ENCODE results near the gene MAGEA1.
"Not testable (repeated sequence)": the region's sequence is repeated elsewhere in the genome, so short reads cannot be mapped to it uniquely, and the experiment has no call there.

The MAGEA1 gene

DNA sequence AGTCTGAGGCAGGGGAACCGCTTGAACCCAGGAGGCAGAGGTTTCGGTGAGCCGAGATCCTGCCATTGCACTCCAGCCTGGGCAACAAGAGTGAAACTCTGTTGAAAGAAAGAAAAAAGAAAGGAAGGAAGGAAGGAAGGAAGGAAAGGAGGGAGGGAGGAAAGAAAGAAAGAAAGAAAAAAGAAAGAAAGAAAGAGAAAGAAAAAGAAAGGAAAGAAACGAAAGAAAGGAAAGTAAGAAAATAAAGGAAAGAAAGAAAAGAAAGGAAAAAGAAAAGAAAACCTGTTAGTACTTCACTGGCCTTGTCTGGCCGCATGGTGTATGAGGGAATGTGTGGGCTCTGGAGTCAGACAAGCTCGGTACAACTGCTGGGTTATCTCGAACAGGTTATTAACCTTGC, 20.8 kb upstream of the MAGEA1 start:
- no peak overlapping the region for H3K4me3 ChIP-seq (replicated peaks; ENCODE audit: insufficient read depth, low read length)
- DNase-seq (ENCODE audit: low read depth in 1 of 2, low spot score in 1 of 2): no peak
- H3K27ac ChIP-seq (replicated peaks): no peak overlapping the region
- H3K27me3 ChIP-seq (ENCODE audit: insufficient read depth, poor library complexity, severe bottlenecking): peaks cover 5% of the 10 kb centered on the region
- no peak for TF ChIP-seq POLR2AphosphoS5 (IDR thresholded peaks at IDR 0.05; ENCODE audit: low read depth)
- TF ChIP-seq, protein P1, sequence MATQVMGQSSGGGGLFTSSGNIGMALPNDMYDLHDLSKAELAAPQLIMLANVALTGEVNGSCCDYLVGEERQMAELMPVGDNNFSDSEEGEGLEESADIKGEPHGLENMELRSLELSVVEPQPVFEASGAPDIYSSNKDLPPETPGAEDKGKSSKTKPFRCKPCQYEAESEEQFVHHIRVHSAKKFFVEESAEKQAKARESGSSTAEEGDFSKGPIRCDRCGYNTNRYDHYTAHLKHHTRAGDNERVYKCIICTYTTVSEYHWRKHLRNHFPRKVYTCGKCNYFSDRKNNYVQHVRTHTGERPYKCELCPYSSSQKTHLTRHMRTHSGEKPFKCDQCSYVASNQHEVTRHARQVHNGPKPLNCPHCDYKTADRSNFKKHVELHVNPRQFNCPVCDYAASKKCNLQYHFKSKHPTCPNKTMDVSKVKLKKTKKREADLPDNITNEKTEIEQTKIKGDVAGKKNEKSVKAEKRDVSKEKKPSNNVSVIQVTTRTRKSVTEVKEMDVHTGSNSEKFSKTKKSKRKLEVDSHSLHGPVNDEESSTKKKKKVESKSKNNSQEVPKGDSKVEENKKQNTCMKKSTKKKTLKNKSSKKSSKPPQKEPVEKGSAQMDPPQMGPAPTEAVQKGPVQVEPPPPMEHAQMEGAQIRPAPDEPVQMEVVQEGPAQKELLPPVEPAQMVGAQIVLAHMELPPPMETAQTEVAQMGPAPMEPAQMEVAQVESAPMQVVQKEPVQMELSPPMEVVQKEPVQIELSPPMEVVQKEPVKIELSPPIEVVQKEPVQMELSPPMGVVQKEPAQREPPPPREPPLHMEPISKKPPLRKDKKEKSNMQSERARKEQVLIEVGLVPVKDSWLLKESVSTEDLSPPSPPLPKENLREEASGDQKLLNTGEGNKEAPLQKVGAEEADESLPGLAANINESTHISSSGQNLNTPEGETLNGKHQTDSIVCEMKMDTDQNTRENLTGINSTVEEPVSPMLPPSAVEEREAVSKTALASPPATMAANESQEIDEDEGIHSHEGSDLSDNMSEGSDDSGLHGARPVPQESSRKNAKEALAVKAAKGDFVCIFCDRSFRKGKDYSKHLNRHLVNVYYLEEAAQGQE (IDR thresholded peaks at IDR 0.05; ENCODE audit: insufficient replicate concordance, low read depth): no peak
- TF ChIP-seq SPI1 (IDR thresholded peaks at IDR 0.05; ENCODE audit: borderline replicate concordance, low read depth): no peak
- TF ChIP-seq, protein P2, sequence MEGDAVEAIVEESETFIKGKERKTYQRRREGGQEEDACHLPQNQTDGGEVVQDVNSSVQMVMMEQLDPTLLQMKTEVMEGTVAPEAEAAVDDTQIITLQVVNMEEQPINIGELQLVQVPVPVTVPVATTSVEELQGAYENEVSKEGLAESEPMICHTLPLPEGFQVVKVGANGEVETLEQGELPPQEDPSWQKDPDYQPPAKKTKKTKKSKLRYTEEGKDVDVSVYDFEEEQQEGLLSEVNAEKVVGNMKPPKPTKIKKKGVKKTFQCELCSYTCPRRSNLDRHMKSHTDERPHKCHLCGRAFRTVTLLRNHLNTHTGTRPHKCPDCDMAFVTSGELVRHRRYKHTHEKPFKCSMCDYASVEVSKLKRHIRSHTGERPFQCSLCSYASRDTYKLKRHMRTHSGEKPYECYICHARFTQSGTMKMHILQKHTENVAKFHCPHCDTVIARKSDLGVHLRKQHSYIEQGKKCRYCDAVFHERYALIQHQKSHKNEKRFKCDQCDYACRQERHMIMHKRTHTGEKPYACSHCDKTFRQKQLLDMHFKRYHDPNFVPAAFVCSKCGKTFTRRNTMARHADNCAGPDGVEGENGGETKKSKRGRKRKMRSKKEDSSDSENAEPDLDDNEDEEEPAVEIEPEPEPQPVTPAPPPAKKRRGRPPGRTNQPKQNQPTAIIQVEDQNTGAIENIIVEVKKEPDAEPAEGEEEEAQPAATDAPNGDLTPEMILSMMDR (IDR thresholded peaks at IDR 0.05; ENCODE audit: insufficient read depth, low read length): no peak
- no peak for TF ChIP-seq GABPA (IDR thresholded peaks at IDR 0.05; ENCODE audit: low read depth)

DNA sequence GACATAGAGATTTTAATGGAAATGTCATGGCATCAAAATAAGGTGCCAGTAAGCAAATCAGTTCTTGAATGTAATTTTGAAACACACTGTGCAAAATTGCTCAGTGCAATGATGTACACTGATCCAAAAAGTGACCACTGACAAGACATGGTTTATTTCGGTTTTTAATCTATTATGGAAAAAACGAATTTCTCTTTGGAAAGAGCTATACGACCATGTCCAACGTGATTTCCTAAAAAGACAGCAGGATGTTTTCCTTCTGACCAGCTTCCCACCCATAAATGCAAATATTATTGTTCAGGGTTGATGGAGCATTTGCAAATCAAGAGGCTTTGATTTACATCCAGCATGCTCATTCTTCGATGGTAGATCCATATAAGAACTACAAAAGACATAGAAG, 17.1 kb upstream of the MAGEA1 start:
- no peak for DNase-seq (ENCODE audit: low read depth in 1 of 2, low spot score in 1 of 2)
- Histone ChIP-seq H3K27me3 (ENCODE audit: insufficient read depth, poor library complexity, severe bottlenecking) (peaks cover 3% of the 10 kb centered on the region), H3K27ac (replicated peaks) (no peak overlapping the region), H3K4me3 (replicated peaks; ENCODE audit: insufficient read depth, low read length) (no peak overlapping the region)
- TF ChIP-seq, protein P2 (IDR thresholded peaks at IDR 0.05; ENCODE audit: insufficient read depth, low read length): no peak
- no peak for TF ChIP-seq GABPA (IDR thresholded peaks at IDR 0.05; ENCODE audit: low read depth)

DNA sequence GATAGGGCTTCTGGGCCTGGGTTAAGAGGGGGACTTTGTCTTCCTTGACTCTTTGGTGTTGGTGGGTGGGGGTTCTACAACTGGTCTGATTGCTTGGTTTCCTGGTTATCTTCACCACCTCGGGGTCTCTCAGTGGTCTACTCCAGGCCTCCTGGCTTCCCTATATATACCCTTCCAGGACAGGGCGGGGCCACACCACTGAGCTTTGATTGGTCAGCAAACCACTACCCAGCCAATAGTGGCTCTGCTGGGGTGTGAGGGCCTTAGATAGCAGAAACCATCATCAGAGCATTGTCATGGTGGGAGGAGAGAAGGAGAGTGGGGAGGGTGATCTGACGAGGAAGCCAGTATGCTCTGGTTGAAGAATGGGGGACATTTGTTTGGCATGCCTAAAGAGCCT, 14.4 kb upstream of the MAGEA1 start:
- peaks cover 3% of the 10 kb centered on the region for H3K27me3 ChIP-seq (ENCODE audit: insufficient read depth, poor library complexity, severe bottlenecking)
- DNase-seq (ENCODE audit: low read depth in 1 of 2, low spot score in 1 of 2): no peak
- H3K27ac ChIP-seq (replicated peaks): no peak overlapping the region
- H3K4me3 ChIP-seq (replicated peaks; ENCODE audit: insufficient read depth, low read length): no peak overlapping the region
- no peak for TF ChIP-seq POLR2AphosphoS5 (IDR thresholded peaks at IDR 0.05; ENCODE audit: low read depth)
- TF ChIP-seq, protein P1 (IDR thresholded peaks at IDR 0.05; ENCODE audit: insufficient replicate concordance, low read depth): no peak
- TF ChIP-seq, protein P2 (IDR thresholded peaks at IDR 0.05; ENCODE audit: insufficient read depth, low read length): no peak
- no peak for TF ChIP-seq SPI1 (IDR thresholded peaks at IDR 0.05; ENCODE audit: borderline replicate concordance, low read depth)
- no peak for TF ChIP-seq GABPA (IDR thresholded peaks at IDR 0.05; ENCODE audit: low read depth)

DNA sequence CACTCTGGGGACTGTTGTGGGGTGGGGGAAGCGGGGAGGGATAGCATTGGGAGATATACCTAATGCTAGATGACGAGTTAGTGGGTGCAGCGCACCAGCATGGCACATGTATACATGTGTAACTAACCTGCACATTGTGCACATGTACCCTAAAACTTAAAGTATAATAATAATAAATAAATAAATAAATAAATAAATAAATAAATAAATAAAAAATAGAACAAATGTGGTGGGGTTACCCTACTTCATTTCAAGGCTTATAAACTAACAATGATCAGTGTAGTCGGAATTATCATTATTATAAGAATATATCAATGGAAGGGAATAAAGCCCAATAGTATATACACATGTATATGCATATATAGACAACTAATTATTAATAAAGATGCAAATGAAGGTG, 10.7 kb upstream of the MAGEA1 start:
- H3K27me3 ChIP-seq (ENCODE audit: insufficient read depth, poor library complexity, severe bottlenecking); DNase-seq (ENCODE audit: low read depth in 1 of 2, low spot score in 1 of 2); H3K4me3 ChIP-seq (replicated peaks; ENCODE audit: insufficient read depth, low read length); H3K27ac ChIP-seq (replicated peaks): not testable (repeated sequence)

All from HL-60 (cell line).